GM18873 (cell line): ENCODE data around the gene NELL2.
"Not testable (repeated sequence)": the region's sequence is repeated elsewhere in the genome, so short reads cannot be mapped to it uniquely, and the experiment has no call there.

Experiments used
- ATAC-seq: cut with Tn5 transposase; IDR thresholded peaks from one replicate; pipeline ENCODE4 v1.9.1; 2021; ENCODE audit warnings: mild to moderate bottlenecking, moderate library complexity, moderate number of reproducible peaks; ENCODE audit not compliant: unreplicated experiment, low FRiP score

Gene NELL2

GRCh38 chr12:44847888-44848702 lies 28.0 kb downstream of the NELL2 start:
- peak; percentile 96 for ATAC-seq

- no peak for ATAC-seq
These were observed 28.7 kb downstream of the NELL2 start for GRCh38 chr12:44847403-44847802.

- ATAC-seq: no peak
These were observed 29.3 kb downstream of the NELL2 start for GRCh38 chr12:44846826-44847225.

DNA sequence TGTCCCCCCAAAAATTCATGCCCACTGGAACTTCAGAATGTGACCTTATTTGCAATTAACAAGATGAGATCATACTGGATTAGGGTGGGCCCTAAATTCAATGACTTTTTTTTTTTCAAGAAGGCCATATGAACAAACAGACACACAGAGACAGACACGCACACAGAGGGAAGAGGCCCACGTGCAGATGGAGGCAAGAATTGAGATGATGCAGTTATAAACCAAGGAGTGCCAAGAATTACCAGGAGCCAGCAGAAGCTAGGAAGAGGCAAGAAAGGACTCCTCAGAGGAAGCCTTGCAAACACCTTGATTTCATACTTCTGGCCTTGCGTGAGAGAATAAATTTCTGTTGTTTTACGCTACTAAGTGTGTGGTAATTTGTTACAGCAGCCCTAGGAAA lies 33.4 kb downstream of the NELL2 start:
- no peak for ATAC-seq

DNA sequence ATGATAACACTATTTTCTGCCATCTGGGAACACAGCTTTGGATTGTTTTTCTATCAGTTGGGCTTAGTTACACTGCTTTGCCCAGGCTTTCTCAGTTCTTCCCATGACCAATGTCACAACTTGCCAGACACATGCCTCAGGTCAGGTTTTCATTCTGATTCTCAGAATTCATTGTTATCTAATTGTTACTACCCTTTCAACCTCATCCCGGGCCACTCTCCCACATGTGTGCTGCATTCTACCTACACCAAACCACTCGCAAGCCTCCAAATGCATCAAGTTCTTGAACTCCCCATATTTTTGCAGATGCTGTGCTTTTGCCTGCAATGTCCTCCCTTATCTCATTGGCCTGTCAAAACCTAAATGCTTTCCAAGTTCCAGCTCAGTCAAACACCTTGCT lies 36.3 kb downstream of the NELL2 start:
- no peak for ATAC-seq

DNA sequence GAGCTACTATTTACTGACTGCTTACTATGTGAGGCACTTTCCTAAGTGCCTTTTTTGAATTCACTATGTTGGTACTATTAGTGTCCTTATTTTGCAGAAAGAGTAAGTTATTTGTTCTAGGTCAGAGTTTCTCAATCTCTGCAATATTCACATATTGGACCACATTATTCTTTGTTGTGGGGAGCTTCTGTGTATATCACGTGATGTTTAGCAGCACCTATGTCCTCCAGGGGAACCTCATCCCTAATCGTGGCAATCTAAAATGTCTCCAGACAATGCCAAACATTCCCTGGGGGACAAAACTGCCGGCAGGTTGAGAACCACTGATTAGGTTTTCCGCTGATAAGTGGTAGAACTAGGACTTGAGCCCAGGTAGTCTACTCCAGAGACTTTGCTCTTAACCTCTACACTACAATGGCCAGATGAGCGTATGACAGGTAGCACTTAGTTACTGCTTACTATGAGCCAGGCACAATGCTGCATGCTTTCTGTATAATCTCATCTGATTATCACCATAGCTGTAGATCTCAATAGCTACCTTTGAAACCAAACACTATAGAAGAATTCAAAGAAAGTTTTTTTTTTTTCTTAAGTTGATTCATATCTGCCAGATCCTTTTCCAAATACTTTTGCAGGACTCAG lies 38.9 kb downstream of the NELL2 start:
- ATAC-seq: no peak

DNA sequence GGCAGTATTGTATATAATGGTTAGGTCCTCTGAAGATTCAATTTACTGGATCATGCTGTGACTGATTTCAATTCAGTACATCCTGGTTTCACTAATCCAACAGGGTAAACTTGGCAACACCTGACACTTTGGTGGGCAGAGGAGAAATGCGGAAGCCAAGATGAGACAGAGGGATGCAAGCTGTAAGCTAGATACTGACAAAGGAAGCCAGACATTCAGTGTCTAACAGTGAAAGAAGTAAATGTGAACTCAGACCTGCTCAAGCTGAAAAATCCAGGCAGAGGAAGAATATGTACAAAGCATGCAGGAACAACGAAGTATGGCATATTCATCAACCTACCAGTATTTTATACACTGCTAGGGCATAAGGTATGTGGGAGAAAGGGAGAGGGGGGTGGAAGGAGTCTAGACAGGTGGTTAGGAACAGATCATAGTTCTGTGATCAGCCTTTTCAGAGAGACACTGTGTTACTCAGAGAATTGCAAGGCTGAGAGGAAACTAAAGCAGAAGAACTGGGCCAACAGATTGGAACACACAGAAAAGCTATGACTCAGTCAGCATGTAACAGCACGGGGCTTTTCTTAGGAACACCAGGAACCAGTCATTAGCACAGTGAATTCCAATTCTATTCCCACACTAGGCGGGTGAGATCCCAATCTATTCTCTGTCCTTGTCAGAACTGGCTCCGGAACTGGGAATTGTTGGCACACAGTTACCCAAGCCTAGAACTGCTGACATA lies 40.3 kb downstream of the NELL2 start:
- no peak for ATAC-seq

GRCh38 chr12:44834996-44835395 lies 41.1 kb downstream of the NELL2 start:
- not testable (repeated sequence) for ATAC-seq

GRCh38 chr12:44833561-44833960 lies 42.6 kb downstream of the NELL2 start:
- ATAC-seq: no peak

GRCh38 chr12:44830566-44831055 lies 45.5 kb downstream of the NELL2 start:
- ATAC-seq: no peak

- ATAC-seq: no peak
These were observed 47.1 kb downstream of the NELL2 start for GRCh38 chr12:44829045-44829444.

DNA sequence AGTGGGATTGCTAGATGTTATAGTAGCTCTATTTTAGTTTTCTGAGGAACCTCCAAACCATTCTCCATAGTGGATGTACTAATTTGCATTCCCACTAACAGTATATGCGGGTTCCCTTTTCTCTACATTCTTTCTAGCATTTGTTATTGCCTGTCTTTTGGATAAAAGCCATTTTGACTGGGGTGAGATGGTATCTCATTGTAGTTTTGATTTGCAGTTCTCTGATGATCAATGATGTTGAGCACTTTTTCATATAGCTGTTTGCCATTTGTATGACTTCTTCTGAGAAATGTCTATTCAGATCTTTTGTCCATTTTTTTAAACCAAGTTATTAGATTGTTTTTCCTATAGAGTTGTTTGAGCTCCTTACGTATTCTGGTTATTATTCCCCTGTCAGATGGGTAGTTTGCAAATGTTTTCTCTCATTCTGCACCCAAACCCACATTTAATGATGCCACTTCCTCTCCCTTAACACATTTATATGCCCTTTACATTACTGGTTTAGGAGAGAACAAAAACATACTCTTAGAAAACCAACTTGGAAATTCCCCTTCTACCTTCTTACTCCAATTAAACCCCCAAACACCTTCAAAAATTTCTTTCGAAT lies 48.2 kb downstream of the NELL2 start:
- no peak for ATAC-seq

- not testable (repeated sequence) for ATAC-seq
These were observed 54.4 kb downstream of the NELL2 start for GRCh38 chr12:44821702-44822101.

- no peak for ATAC-seq
These were observed 56.2 kb downstream of the NELL2 start for GRCh38 chr12:44819884-44820283.

DNA sequence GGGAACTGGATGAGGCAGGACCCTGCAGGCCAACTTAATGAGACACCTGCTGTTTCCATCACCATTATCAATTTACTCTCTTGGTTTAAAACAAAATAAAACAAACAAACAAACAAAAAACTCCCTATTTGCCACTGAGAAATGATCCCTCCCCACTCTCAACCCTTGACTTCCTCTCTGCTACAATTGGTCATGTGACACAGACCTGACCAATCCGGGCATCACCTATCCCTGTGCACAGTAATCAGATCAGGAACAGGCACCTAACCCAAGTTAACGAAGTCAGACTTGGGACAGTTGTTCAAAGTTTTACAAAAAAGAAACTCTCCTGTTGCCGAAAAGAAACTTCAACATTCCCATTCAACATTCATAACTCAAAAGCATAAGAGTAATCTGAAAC lies 58.4 kb downstream of the NELL2 start:
- ATAC-seq: no peak

GRCh38 chr12:44816446-44817017 lies 59.6 kb downstream of the NELL2 start:
- no peak for ATAC-seq

- peak; percentile 76 for ATAC-seq
These were observed 64.1 kb downstream of the NELL2 start for GRCh38 chr12:44812062-44812461.

DNA sequence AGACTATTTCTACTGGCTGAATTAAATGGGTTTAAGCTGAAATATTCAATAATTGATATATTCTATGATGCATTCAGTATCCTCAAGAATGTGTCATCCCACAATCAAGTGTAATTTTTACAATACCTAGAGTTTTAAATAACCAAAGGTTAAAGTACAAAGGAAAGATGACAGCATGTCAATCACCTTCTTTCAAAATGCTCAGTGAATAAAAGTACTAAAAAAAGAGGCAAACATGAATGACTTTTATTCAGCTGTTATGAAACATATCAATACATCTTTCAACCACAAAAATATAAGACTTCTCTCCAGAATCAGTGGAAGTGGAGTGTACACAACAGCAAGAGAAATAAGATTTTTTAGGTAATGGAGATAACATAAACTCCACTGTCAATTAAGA lies 72.0 kb downstream of the NELL2 start:
- no peak for ATAC-seq

- no peak for ATAC-seq
These were observed 80.1 kb downstream of the NELL2 start for GRCh38 chr12:44795970-44796369.

- ATAC-seq: no peak
These were observed 87.4 kb downstream of the NELL2 start for GRCh38 chr12:44788731-44789130.
